Heart left ventricle (tissue), 16 donors: ENCODE data around the gene PLEKHG4B. TPM values are rescaled to one million over a fixed set of nuclear protein-coding genes. Genes with fewer than 3 reads are reported as not detected.
A peak's percentile ranks its signal among the peaks of the same experiment; 100 is the strongest.
"Not testable (repeated sequence)": the region's sequence is repeated elsewhere in the genome, so short reads cannot be mapped to it uniquely, and the experiment has no call there.

ENCODE experiments used
- ATAC-seq, 4 donors: fragments of 200-7000 bp; cut with Tn5 transposase; one replicate each; pipeline ENCODE4 v1.9.1; 2020 to 2022; ENCODE audit warnings: moderate library complexity in 4 of 4, mild to moderate bottlenecking in 3 of 4, moderate number of reproducible peaks in 1 of 4
- DNase-seq, 5 donors: peaks; one replicate each; pipeline ENCODE4 v3.0.0-alpha.2; 2020
- H3K27ac ChIP-seq, 12 donors: fragments of 200-600 bp; sonication (generic) in 4 of 12; one replicate each; pipeline versions ENCODE4 v1.5.0 to v1.8.0; 2016 to 2022; ENCODE audit warnings: mild to moderate bottlenecking in 2 of 12
- H3K27me3 ChIP-seq, 9 donors: fragments of 200-600 bp; sonication (generic) in 2 of 9; one replicate each; pipeline versions ENCODE4 v1.5.1 to v1.8.0; 2016 to 2022; ENCODE audit warnings: mild to moderate bottlenecking in 3 of 9
- H3K36me3 ChIP-seq, 9 donors: fragments of 200-600 bp; sonication (generic) in 2 of 9; one replicate each; pipeline versions ENCODE4 v1.5.0 to v1.8.0; 2018 to 2022; ENCODE audit warnings: mild to moderate bottlenecking in 2 of 9
- H3K4me1 ChIP-seq, 12 donors: fragments of 200-600 bp; sonication (generic) in 4 of 12; one replicate each; pipeline versions ENCODE4 v1.5.0 to v1.8.0; 2016 to 2022; ENCODE audit warnings: mild to moderate bottlenecking in 3 of 12
- H3K4me3 ChIP-seq, 12 donors: fragments of 200-600 bp; sonication (generic) in 4 of 12; one replicate each; pipeline versions ENCODE4 v1.5.0 to v1.8.0; 2017 to 2022; ENCODE audit warnings: mild to moderate bottlenecking in 9 of 12, moderate library complexity in 4 of 12
- H3K9me3 ChIP-seq, 12 donors: fragments of 200-600 bp; sonication (generic) in 4 of 12; one replicate each; pipeline versions ENCODE4 v1.5.0 to v1.8.0; 2016 to 2022; ENCODE audit warnings: mild to moderate bottlenecking in 1 of 12
- POLR2A ChIP-seq, 2 donors: fragments of 450-650 bp; IDR thresholded peaks; one replicate each; pipeline ENCODE4 v1.6.1; 2017; ENCODE audit warnings: antibody characterized with exemption in 2 of 2, mild to moderate bottlenecking in 2 of 2, moderate library complexity in 2 of 2
- WGBS, 4 donors: extraction: QIAGEN DNeasy Blood & Tissue Kit in 2 of 4; methylation state at CpG; one replicate each; pipeline versions ENCODE4 v1.1.5 to v1.1.7; 2013 to 2018; 5-methylcytosine and 5-hydroxymethylcytosine counted together
- intact Hi-C, 10 donors: fragments of 100-400 bp; cut with DNase I; formaldehyde crosslinking; loops; one replicate each; pipeline versions ENCODE4 v1.11.1 to v1.14.2; 2022
- polyA plus RNA-seq, 2 donors: library from polyadenylated mRNA; stranded (reverse); fragments of 200-250 nt; gene quantifications; one replicate each; pipeline ENCODE4 v1.2.3, GENCODE V29; 2013
- total RNA-seq, 9 donors: library from RNA; depleted of rRNA in 2 of 9; stranded (reverse); fragments of >200 nt in 2 of 9; fragmentation: NEBNext Ultra II Directional in 3 of 9; extraction: Animal tissue kit (Norgen Biotek cat#: 25700) in 3 of 9; gene quantifications; one replicate each; pipeline versions ENCODE4 v1.1.0 to v1.2.4, GENCODE V29; 2016 to 2023
- TF ChIP-seq, protein P1 (sequence below), 12 donors: fragments of 200-600 bp; sonication (generic) in 4 of 12; IDR thresholded peaks; one replicate each; pipeline versions ENCODE4 v1.5.0 to v1.8.0; 2018 to 2022; ENCODE audit warnings: antibody characterized with exemption in 12 of 12, mild to moderate bottlenecking in 5 of 12
- donor health status: ischemic (EF 13 %, LVEDD 7.1; RV severe dilation, severe dysfunction).
- donor health status: healthy with polysubstance abuse.
- donor health status: DM: no; HTN: yes; CAD: no.
- donor health status: DM: no; HTN: no; CAD: no.
- donor health status: ischemic (EF 25% LVEDD 6.9; RV normal size, moderate dysfunction).
- donor health status: ischemic (EF 25% LVEDD 5.7; RV mildly dilated, moderate dysfunction).
- donor health status: healthy.
- donor health status: DM: yes; HTN: yes; CAD: no.
- donor health status: ischemic (EF 35%, LVEDD 5.7; RV mildly dilated, moderate dysfunction).
- donor health status: nonischemic (EF 11% LVEDD 7.7; RV severe dilation, severe dysfunction).
- donor health status: DM: yes; HTN: yes; CAD: no.
- donor health status: PGD.
- donor health status: ischemic (EF 29% LVEDD 5.4; RV normal size, mild dysfunction).
- donor health status: nonischemic (EF 23%, LVEDD 6.1; RV moderate dilation, normal function).

The PLEKHG4B gene
- total and polyA plus RNA-seq, 11 donors: 0.03 to 0.34 (median 0.10) TPM; not detected in 7

DNA sequence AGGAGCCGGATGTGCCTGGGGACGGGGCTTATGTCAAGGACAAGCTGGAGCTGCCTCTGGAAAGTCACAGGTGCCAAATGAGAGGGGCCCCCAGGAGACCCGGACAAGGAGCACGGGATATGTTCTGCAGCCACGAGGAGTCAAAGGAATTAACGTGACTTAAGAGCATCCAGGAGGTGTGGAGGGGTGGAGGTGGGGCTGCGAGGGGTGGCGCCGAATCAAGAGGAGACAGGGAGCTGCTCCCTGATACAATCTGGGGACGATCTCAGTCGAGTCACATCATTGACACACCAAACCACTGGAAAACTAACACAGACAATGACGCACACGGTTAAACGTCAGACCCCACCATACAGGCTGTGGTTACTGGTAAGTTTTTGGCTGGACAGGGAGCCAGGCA is 115.6 kb downstream of the PLEKHG4B start:
- WGBS, 4 donors: 49 to 68% (median 63%) methylated on average over 14 of the region's 14 CpGs
- Histone ChIP-seq H3K4me3 (no peak overlapping the region), H3K4me1 (peaks cover 0 to 41% (median 16%) of the 10 kb centered on the region in 12 donors), H3K27me3 (no peaks in the 10 kb centered on the region), H3K27ac (peak overlapping the region in 8 of 12 donors; percentile 56 to 80 (median 70)), H3K9me3 (no peaks in the 10 kb centered on the region), H3K36me3 (peaks cover 0 to 33% (median 27%) of the 10 kb centered on the region in 9 donors)
- intact Hi-C loops: no loop called here
- TF ChIP-seq, protein P1, sequence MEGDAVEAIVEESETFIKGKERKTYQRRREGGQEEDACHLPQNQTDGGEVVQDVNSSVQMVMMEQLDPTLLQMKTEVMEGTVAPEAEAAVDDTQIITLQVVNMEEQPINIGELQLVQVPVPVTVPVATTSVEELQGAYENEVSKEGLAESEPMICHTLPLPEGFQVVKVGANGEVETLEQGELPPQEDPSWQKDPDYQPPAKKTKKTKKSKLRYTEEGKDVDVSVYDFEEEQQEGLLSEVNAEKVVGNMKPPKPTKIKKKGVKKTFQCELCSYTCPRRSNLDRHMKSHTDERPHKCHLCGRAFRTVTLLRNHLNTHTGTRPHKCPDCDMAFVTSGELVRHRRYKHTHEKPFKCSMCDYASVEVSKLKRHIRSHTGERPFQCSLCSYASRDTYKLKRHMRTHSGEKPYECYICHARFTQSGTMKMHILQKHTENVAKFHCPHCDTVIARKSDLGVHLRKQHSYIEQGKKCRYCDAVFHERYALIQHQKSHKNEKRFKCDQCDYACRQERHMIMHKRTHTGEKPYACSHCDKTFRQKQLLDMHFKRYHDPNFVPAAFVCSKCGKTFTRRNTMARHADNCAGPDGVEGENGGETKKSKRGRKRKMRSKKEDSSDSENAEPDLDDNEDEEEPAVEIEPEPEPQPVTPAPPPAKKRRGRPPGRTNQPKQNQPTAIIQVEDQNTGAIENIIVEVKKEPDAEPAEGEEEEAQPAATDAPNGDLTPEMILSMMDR (IDR thresholded peaks at IDR 0.05): no peak
- TF ChIP-seq POLR2A (IDR thresholded peaks at IDR 0.05): no peak
- ATAC-seq (peak in 3 of 4 donors; percentile 7 to 16 (median 11)), DNase-seq (no peak)

GRCh38 chr5:208449-209114 is 116.6 kb downstream of the PLEKHG4B start:
- intact Hi-C loops: no loop called here
- Histone ChIP-seq H3K4me3 (no peak overlapping the region), H3K27ac (peak overlapping the region in 3 of 12 donors; percentile 56 to 80 (median 64)), H3K9me3 (no peaks in the 10 kb centered on the region), H3K27me3 (no peaks in the 10 kb centered on the region), H3K4me1 (peaks cover 0 to 41% (median 16%) of the 10 kb centered on the region in 12 donors), H3K36me3 (peaks cover 0 to 25% (median 23%) of the 10 kb centered on the region in 9 donors)
- TF ChIP-seq, protein P1 (IDR thresholded peaks at IDR 0.05): no peak
- TF ChIP-seq POLR2A (IDR thresholded peaks at IDR 0.05): no peak
- ATAC-seq (peak in 1 of 4 donors; percentile 23), DNase-seq (no peak)
- WGBS, 4 donors: 84 to 89% (median 87%) methylated on average over 11 to 15 of the region's 15 CpGs

DNA sequence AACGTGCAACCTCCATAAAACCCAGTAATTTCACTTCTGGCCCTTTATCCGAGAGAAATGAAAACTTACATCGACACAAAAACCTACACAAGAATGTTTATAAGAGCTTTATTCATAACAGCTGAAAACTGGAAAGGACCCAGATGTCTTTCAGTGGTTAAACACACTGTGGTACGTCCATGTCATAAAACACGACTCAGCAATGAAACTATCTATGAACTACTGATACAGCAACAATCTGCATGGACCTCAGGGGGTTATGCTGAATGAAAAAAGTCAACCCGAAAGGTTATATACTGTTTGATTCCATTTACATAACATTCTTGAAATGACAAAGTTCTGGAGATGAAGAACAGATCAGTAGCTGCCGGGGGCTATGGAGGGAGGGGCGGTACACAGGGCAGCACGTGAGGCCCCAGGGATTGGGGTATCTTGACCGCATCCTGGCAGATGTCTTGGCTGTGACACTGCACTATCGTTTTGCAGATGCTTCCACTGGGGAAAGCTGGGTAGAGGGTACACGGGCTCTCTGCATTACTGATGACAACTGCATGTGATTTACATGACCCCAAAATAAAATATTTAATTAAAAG is 121.9 kb downstream of the PLEKHG4B start:
- no peak for ATAC-seq
- H3K4me1 ChIP-seq: peaks cover 0 to 12% (median 2%) of the 10 kb centered on the region in 12 donors
- H3K36me3 ChIP-seq: peaks cover 0 to 15% (median 4%) of the 10 kb centered on the region in 9 donors
- no peak overlapping the region for H3K27ac ChIP-seq
- no peaks in the 10 kb centered on the region for H3K27me3 ChIP-seq
- TF ChIP-seq, protein P1 (IDR thresholded peaks at IDR 0.05): no peak
- no peak for TF ChIP-seq POLR2A (IDR thresholded peaks at IDR 0.05)
- no peak for DNase-seq
- H3K4me3 ChIP-seq: no peak overlapping the region
- intact Hi-C loops: no loop called here
- no peaks in the 10 kb centered on the region for H3K9me3 ChIP-seq
- WGBS, 4 donors: 86 to 92% (median 89%) methylated on average over 12 of the region's 12 CpGs

DNA sequence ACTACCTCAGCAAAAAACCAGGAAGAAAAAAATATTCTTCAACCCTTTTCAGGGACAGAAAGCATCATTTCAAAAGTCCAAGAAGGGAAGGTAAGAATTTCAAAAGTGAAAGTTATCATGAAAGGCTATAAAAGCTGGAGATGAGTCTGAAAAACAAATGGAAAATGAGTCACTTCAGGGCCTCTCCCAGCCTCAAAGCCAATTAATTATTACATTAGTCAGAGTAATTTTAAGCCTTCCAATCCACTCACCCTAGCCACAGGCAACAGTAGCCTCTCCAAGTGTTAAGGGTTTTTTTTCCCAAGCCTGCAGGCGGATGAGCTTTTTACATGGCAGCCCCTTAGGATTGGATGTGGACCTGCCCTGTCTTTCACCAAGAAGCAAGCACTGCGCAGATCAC is 123.3 kb downstream of the PLEKHG4B start:
- ATAC-seq, H3K27me3 ChIP-seq, H3K27ac ChIP-seq, intact Hi-C loops, H3K9me3 ChIP-seq, DNase-seq, H3K4me3 ChIP-seq: not testable (repeated sequence)
- Histone ChIP-seq H3K36me3 (peaks cover 0 to 15% (median 4%) of the 10 kb centered on the region in 9 donors), H3K4me1 (peaks cover 0 to 21% (median 7%) of the 10 kb centered on the region in 12 donors)
- WGBS, 4 donors: 86 to 100% (median 99%) methylated on average over 2 of the region's 2 CpGs

DNA sequence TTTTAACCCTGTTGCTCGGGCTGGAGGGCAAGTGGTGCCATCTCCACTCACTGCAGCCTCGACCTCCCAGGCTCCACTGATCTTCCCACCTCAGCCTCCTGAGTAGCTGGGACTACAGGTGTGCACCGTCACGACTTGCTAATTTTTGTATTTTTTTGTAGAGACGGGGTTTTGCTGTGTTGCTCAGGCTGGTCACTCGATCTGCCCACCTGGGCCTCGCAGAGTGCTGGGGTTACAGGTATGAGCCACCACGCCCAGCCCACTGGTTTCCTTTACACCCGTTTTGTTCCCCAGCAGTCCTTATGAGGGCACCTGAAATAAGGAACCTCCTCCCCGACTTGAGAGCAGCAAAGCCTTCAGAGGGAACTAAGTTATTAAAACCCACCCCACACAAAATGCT is 124.1 kb downstream of the PLEKHG4B start:
- 88 to 94% (median 91%) methylated on average over 7 to 9 of the region's 10 CpGs for WGBS, 4 donors
- intact Hi-C loops, H3K4me3 ChIP-seq, DNase-seq, ATAC-seq, H3K27me3 ChIP-seq, H3K27ac ChIP-seq, H3K9me3 ChIP-seq: not testable (repeated sequence)
- peaks cover 0 to 15% (median 4%) of the 10 kb centered on the region in 9 donors for H3K36me3 ChIP-seq
- H3K4me1 ChIP-seq: peaks cover 0 to 29% (median 13%) of the 10 kb centered on the region in 12 donors
